ENCODE data around the gene CPNE5. TPM values are rescaled to one million over a fixed set of nuclear protein-coding genes. Genes with fewer than 3 reads are reported as not detected.

The CPNE5 gene
- polyA plus RNA-seq, 1 of the 3 experiments (the other 2 are of a cell fraction), result 0.30 TPM

DNA sequence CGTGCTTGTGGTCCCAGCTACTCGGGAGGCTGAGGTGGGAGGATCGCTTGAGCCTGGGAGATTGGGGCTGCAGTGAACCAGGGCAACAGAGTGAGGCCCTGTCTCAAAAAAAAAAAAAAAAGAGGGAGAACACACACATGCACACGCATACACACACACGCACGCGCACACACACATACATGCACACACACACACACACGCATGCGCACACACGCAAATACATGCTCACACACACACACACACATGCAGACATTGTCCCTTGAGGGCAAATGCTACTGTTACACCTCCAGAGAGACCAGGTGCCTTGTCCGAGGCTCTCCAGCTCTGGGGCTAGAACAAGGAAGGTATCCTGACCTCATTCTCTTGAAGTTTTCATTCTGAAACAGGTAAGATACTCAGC is 77.1 kb downstream of the CPNE5 start:
- Histone ChIP-seq H3K4me1 (ENCODE audit: control insufficient read depth in 1 of 2, insufficient read depth in 2 of 2, low read depth in 1 of 2, low read length in 1 of 2) (peaks cover 0 to 9% of the 10 kb centered on the region in 2 experiments; a peak in 1 of 4 replicates), H3K27me3 (ENCODE audit: insufficient read depth) (no peaks in the 10 kb centered on the region), H2AFZ (ENCODE audit: low read depth) (no peak overlapping the region), H3K27ac (ENCODE audit: low read depth in 2 of 2, low read length in 1 of 2) (no peak overlapping the region), H3K9me3 (no peaks in the 10 kb centered on the region), H3K79me2 (ENCODE audit: insufficient read depth) (no peaks in the 10 kb centered on the region), H3K4me3 (ENCODE audit: low read depth in 2 of 2, low read length in 1 of 2) (no peak overlapping the region), H3K4me2 (no peak overlapping the region), H3K36me3 (replicated peaks in 1 of 2; ENCODE audit: control insufficient read depth in 1 of 2, insufficient read depth in 2 of 2, low read length in 1 of 2) (no peaks in the 10 kb centered on the region), H3K9ac (no peak overlapping the region), H3K9me2 (no peaks in the 10 kb centered on the region), H4K20me1 (ENCODE audit: insufficient read depth) (no peaks in the 10 kb centered on the region), H3F3A (replicated peaks; ENCODE audit: insufficient read depth) (no peaks in the 10 kb centered on the region)
- TF ChIP-seq GATA2 (CRISPR knock-in tag; IDR thresholded peaks at IDR 0.05) (no peak), EZH2phosphoT487 (IDR thresholded peaks at IDR 0.05; ENCODE audit: borderline replicate concordance, low read depth) (no peak)
- TF ChIP-seq, protein P1, sequence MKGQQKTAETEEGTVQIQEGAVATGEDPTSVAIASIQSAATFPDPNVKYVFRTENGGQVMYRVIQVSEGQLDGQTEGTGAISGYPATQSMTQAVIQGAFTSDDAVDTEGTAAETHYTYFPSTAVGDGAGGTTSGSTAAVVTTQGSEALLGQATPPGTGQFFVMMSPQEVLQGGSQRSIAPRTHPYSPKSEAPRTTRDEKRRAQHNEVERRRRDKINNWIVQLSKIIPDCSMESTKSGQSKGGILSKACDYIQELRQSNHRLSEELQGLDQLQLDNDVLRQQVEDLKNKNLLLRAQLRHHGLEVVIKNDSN (IDR thresholded peaks at IDR 0.05; ENCODE audit: borderline replicate concordance, low read depth), result no peak
- WGBS (ENCODE audit: low lambda C conversion rate), result 86% methylated on average over 11 of the region's 11 CpGs
- no peak for DNase-seq
- POLR2A ChIA-PET, result no interaction called here
- CTCF ChIA-PET, result interaction anchor here (1.9 to 10.9 kb wide), 5 partner anchors 20 to 254 kb away, joined by 5 to 111 read pairs (median 52); no protein-coding TSS in a partner anchor

DNA sequence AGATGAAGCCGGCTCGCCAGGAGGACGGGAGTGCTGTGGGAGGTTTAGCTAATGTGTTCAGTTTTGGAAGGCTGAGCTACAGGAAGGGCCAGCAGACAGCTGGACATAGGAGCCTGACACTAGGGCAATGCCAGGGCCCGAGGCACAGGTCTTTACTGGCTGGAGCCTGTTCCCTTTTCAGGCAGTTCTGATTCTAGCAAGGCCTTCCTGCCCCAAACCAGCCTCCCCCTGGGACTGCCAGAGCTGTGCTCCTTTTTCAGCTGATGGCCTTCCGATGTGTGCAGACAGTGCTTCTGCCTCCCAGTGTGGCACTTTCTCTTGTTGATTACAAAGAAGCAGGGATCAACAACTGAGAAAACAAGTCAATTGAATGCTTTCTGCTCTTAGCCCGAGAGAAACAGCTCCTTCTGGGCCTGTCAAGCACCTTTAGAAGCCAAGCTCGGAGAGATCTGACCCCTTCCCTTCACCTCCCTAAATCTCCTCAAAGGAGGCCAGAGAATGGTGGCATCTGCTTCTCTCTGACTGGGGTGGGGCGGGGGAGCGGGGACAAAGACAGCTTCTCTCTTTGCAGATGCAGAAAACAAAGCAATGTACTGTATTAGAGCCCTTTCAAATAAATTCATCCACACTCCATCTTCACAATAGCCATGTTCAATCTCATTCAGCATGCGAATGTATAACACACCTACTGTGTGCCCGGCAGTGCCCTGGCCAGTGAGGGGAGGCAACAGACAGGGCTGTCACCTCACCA is 78.4 kb downstream of the CPNE5 start:
- CTCF ChIA-PET, result interaction anchor here (0.6 to 10.9 kb wide), 17 partner anchors 10 to 459 kb away, joined by 3 to 111 read pairs (median 8); no protein-coding TSS in a partner anchor
- no peak for DNase-seq
- Histone ChIP-seq H3K27me3 (ENCODE audit: insufficient read depth) (no peaks in the 10 kb centered on the region), H4K20me1 (ENCODE audit: insufficient read depth) (no peaks in the 10 kb centered on the region), H3K4me3 (ENCODE audit: low read depth in 2 of 2, low read length in 1 of 2) (no peak overlapping the region), H3K9me2 (no peaks in the 10 kb centered on the region), H2AFZ (ENCODE audit: low read depth) (no peak overlapping the region), H3K9ac (no peak overlapping the region), H3K4me1 (ENCODE audit: control insufficient read depth in 1 of 2, insufficient read depth in 2 of 2, low read depth in 1 of 2, low read length in 1 of 2) (peaks cover 0 to 15% of the 10 kb centered on the region in 2 experiments; a peak in 2 of 4 replicates), H3K27ac (ENCODE audit: low read depth in 2 of 2, low read length in 1 of 2) (no peak overlapping the region), H3K4me2 (no peak overlapping the region), H3K79me2 (ENCODE audit: insufficient read depth) (no peaks in the 10 kb centered on the region), H3K9me3 (no peaks in the 10 kb centered on the region), H3F3A (replicated peaks; ENCODE audit: insufficient read depth) (no peaks in the 10 kb centered on the region), H3K36me3 (replicated peaks in 1 of 2; ENCODE audit: control insufficient read depth in 1 of 2, insufficient read depth in 2 of 2, low read length in 1 of 2) (no peaks in the 10 kb centered on the region)
- TF ChIP-seq RXRA (IDR thresholded peaks at IDR 0.05; ENCODE audit: borderline replicate concordance, low read depth) (no peak), FOSL2 (IDR thresholded peaks at IDR 0.05; ENCODE audit: borderline replicate concordance, low read depth) (no peak), POLR2AphosphoS5 (IDR thresholded peaks at IDR 0.05; ENCODE audit: low read depth, low read length) (no peak), SIN3A (IDR thresholded peaks at IDR 0.05; ENCODE audit: borderline replicate concordance, low read depth, low read length) (no peak), JUND (IDR thresholded peaks at IDR 0.05) (no peak), MEF2A (IDR thresholded peaks at IDR 0.05; ENCODE audit: borderline replicate concordance, low read depth) (no peak), YY1 (IDR thresholded peaks at IDR 0.05; ENCODE audit: low read depth) (no peak)
- TF ChIP-seq, protein P2, sequence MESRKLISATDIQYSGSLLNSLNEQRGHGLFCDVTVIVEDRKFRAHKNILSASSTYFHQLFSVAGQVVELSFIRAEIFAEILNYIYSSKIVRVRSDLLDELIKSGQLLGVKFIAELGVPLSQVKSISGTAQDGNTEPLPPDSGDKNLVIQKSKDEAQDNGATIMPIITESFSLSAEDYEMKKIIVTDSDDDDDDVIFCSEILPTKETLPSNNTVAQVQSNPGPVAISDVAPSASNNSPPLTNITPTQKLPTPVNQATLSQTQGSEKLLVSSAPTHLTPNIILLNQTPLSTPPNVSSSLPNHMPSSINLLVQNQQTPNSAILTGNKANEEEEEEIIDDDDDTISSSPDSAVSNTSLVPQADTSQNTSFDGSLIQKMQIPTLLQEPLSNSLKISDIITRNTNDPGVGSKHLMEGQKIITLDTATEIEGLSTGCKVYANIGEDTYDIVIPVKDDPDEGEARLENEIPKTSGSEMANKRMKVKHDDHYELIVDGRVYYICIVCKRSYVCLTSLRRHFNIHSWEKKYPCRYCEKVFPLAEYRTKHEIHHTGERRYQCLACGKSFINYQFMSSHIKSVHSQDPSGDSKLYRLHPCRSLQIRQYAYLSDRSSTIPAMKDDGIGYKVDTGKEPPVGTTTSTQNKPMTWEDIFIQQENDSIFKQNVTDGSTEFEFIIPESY (IDR thresholded peaks at IDR 0.05; ENCODE audit: borderline replicate concordance, low read depth), result no peak
- POLR2A ChIA-PET, result interaction anchor here (0.7 kb wide), 1 partner anchor 149 kb away, joined by 3 read pairs; no protein-coding TSS in a partner anchor
- 84% methylated on average over 8 of the region's 11 CpGs for WGBS (ENCODE audit: low lambda C conversion rate)
